HG02642 (cell line): Measurements from ENCODE around the gene MOK.

Source experiments
- ATAC-seq: cut with Tn5 transposase; IDR thresholded peaks from one replicate; pipeline ENCODE4 v1.9.1; 2021; ENCODE audit warnings: mild to moderate bottlenecking; ENCODE audit not compliant: unreplicated experiment, poor library complexity

The MOK gene

DNA sequence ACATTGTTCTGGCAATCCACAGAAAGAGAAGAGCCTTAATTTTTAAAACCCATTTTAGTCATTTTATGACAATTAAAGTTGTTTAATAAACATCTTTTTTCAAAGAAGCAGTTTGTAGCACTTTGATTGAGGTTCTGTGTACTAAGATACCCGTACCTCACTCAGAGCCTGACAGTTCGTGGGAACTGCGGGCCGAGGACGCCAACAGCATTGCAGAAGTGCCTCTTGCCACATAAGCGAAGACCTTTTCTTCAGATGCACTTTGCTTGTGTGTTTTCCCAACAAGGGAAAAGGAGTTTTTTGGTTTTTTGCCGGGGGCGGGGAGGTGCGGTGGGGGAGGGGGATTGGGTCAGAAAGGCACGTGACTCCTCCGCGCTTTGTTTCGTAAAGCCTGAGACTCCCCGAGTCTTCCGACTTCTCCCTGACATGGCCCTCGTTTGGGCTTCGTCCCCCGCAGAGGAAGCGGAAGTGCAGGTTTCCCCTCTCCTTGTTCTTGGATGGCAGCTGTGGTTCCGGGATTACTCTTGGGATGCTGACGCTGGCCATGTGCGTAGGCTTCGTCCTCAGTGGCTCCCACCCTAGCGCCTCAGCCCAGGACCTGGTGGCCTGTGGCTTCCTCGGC lies 94.4 kb downstream of the MOK start:
- ATAC-seq, result no peak

DNA sequence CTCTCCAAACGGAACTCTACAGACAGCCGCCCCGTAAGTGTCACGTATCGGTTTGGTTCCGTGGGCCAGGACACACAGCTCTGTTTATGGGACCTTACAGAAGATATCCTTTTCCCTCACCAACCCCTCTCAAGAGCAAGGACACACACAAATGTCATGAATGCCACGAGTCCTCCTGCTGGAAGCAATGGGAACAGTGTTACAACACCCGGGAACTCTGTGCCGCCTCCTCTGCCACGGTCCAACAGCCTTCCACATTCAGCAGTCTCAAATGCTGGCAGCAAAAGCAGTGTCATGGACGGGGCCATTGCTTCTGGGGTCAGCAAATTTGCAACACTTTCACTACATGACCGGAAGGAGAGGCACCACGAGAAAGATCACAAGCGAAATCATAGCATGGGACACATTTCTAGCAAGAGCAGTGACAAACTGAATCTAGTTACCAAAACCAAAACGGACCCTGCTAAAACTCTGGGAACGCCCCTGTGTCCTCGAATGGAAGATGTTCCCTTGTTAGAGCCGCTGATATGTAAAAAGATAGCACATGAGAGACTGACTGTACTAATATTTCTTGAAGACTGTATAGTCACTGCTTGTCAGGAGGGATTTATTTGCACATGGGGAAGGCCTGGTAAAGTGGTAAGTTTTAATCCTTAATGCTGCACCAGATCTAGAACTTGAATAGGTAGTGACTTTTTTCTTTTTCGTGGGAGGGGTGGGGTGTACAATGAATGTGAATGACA lies 95.6 kb downstream of the MOK start:
- ATAC-seq, result no peak

DNA sequence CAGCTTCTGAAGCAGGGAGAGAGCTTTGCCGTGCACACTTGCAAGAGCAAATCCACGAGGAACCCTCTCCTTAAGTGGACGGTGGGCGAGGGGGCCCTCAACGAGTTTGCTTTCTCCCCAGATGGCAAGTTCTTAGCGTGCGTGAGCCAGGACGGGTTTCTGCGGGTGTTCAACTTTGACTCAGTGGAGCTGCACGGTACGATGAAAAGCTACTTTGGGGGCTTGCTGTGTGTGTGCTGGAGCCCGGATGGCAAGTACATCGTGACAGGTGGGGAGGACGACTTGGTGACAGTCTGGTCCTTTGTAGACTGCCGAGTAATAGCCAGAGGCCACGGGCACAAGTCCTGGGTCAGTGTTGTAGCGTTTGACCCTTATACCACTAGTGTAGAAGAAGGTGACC lies 96.2 kb downstream of the MOK start:
- ATAC-seq, result no peak

GRCh38 chr14:102207831-102208365 lies 97.1 kb downstream of the MOK start:
- ATAC-seq, result no peak

DNA sequence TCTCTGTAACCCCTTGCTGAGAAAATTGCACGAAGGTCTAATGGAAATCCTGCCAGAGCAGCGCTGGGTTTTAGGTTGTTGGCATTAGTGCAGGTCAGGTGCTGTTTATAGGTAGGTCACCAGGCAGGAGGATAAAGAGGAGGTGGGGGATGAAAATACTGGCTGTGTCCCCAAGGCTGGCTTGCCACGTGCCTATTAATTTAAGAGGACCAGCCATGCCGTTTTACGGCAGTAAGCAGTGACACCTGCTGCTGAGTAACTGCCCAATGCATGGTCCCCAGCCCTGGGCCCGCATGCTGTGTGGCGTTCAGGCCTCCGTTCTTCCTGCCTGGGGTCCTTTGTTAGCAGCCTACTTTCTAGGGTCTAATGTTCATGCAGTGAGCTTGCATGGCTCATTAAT lies 98.0 kb downstream of the MOK start:
- ATAC-seq, result no peak

DNA sequence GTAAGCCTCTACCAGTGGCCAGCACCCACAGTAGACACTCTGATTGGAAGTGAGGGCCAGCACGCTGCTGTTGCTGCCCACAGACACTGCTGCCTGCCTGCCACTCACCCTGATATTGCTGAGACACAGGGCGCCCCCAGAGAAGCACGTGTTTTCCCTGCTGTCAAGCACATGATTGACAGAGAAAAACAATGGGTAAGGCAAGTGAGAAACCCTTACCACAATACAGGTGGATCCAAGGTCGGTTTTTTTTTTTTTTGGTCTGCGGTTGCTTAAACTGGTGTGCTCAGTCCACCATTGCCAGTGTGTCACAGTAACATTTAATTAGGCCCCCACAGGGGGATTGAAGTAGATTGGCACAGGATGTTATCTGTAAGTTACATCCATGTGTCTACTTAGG lies 99.4 kb downstream of the MOK start:
- ATAC-seq, result no peak

- no peak for ATAC-seq
Measured at GRCh38 chr14:102203382-102203781, 101.6 kb downstream of the MOK start.

- ATAC-seq, result no peak
Measured at GRCh38 chr14:102202944-102203343, 102.0 kb downstream of the MOK start.

DNA sequence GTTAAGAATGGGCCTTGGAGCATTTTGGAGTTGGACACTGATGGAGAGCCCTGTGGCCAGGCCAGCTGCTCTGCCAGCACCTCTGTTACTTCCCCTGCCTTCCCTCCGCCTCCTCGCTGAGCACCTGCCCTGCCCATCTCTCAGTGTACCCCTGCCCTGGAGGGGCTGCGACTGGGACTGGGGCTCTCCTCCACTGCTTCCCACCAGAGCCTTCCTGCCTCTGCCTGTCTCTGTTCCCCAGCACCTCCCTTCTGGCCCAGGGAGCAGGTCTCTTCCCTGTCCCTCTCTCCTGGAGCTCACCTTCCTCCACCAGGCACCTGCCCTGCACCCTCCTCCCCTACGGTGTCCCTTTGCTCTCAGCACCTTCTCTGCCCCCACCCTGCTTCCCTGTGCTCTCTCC lies 103.2 kb downstream of the MOK start:
- ATAC-seq, result no peak

GRCh38 chr14:102201353-102201738 lies 103.6 kb downstream of the MOK start:
- no peak for ATAC-seq

GRCh38 chr14:102200690-102201352 lies 104.1 kb downstream of the MOK start:
- no peak for ATAC-seq

DNA sequence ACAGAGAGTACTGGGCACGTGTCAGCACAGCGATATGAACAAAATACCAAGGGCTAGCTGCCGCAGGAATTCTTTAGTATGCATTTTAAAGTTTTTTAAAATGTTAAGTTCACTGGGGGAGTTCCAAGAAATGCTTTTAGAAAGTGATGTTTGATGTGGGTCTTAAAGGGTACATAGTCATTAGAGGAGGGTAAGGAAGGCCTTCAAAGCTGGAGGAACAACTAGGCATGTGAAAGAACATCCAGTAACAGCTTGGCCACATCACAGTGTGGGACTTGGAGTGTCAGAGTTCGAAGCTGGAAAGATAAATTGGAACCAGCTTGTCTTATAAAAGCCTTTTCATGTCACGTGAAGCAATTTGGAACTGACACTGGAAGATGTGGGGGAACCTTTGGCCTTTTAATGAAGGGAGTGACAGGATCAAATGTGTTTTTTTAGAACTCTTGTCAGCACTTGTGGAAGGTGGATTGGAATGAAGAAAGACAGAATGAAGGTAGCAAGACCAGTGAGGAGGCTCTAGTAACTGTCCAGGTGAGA lies 107.6 kb downstream of the MOK start:
- no peak for ATAC-seq

- ATAC-seq, result no peak
Measured at GRCh38 chr14:102196902-102197230, 108.1 kb downstream of the MOK start.

- no peak for ATAC-seq
Measured at GRCh38 chr14:102196039-102196901, 108.7 kb downstream of the MOK start.

GRCh38 chr14:102195446-102195845 lies 109.5 kb downstream of the MOK start:
- ATAC-seq, result no peak

DNA sequence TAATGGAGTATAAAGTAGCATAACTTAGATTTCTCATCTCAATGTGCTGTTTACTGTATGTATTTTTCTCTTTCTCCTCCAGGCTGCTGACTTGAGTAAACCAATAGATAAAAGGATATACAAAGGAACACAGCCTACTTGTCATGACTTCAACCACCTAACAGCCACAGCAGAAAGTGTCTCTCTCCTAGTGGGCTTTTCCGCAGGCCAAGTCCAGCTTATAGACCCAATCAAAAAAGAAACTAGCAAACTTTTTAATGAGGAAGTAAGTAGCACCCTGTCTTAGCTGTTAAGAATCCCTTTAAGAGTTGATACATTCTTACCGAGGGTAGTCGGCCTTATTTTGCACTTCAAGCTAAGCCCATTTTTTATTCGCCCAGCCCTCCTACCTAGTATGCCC lies 110.1 kb downstream of the MOK start:
- ATAC-seq, result no peak

DNA sequence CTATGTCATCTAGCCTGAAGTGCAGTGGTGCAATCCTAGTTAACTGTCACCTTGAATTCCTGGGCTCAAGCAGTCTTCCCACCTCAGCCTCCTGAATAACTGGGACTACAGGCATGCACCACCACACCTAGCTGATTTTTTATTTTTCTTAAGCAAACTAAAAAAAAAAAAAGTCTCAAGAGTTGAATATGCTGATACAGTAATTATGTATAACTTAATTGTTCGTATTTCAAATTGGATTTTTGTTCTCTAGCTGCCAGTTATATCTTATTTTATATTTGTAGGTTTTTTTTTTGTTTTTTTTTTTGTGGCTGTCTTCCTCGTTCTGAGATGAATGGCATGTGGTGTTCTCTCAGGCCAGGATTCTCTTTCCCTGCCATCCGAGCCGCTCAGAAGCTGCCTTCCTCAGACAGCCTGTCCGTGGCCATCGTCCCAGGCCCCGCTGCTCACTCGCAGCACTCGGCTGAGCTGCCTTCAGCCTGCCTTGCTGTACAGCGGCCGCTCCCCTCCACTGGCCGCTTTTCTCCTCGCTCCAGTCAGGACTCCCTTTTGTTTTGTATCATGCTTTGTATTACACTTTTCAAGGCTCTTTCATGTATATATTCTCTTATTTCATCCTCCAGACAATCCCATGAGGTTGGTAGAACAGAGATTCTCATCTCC lies 112.0 kb downstream of the MOK start:
- no peak for ATAC-seq

GRCh38 chr14:102189874-102190273 lies 115.1 kb downstream of the MOK start:
- ATAC-seq, result no peak

- no peak for ATAC-seq
Measured at GRCh38 chr14:102188187-102188586, 116.8 kb downstream of the MOK start.

DNA sequence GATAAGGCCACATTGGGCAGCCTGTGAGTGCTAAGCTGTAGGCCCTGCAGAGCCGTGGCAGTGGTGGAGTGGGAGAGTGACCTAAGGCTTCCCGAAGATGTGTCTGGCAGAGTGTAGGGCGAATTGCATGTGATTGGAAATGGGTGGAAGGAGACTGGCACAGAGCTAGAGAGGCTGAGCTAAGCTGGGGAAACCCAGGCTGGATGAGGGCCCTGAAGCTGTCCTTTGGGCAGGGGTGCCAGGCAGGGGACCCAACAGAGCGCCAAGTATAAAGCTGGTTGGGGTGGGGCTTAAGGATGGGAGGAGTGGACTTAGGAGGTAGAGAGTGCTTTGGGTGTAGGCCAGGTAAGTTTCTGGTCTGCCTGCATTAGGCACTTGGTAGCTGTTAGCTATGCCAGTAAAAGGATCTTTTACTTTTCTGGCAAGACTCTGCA lies 117.4 kb downstream of the MOK start:
- no peak for ATAC-seq
